NOMO-1 treated with DMSO at 0.1 percent for 48 hours (cell line): ENCODE results near the gene CRIP1.

ENCODE experiments used
- DNase-seq: peaks from one replicate; lab custom pipeline; 2025; ENCODE audit not compliant: unreplicated experiment; lab: John Stamatoyannopoulos, UW

CRIP1 gene

GRCh38 chr14:105469456-105470349 is 17.0 kb upstream of the CRIP1 start:
- no peak for DNase-seq

- no peak for DNase-seq
Observed at GRCh38 chr14:105470350-105471296, 16.1 kb upstream of the CRIP1 start.

- no peak for DNase-seq
Observed at GRCh38 chr14:105471297-105471821, 15.3 kb upstream of the CRIP1 start.

- DNase-seq = no peak
Observed at GRCh38 chr14:105471823-105472485, 14.7 kb upstream of the CRIP1 start.

GRCh38 chr14:105472486-105472991 is 14.1 kb upstream of the CRIP1 start:
- DNase-seq = no peak

GRCh38 chr14:105473033-105473676 is 13.5 kb upstream of the CRIP1 start:
- no peak for DNase-seq

- peak; percentile 16 for DNase-seq
Observed at GRCh38 chr14:105473677-105474482, 12.8 kb upstream of the CRIP1 start.

- no peak for DNase-seq
Observed at GRCh38 chr14:105474483-105475268, 12.0 kb upstream of the CRIP1 start, which contains the start of gene CRIP2. CRIP2 (plus strand) TSS chr14:105474821; CDS start chr14:105474863, 42 bp downstream.

GRCh38 chr14:105475269-105476096 is 11.2 kb upstream of the CRIP1 start:
- DNase-seq = no peak

GRCh38 chr14:105476097-105476830 is 10.4 kb upstream of the CRIP1 start:
- no peak for DNase-seq

- DNase-seq = no peak
Observed at GRCh38 chr14:105476831-105477659, 9.6 kb upstream of the CRIP1 start.

GRCh38 chr14:105477660-105478397 is 8.9 kb upstream of the CRIP1 start:
- peak; percentile 35 for DNase-seq

GRCh38 chr14:105478398-105479251 is 8.1 kb upstream of the CRIP1 start:
- no peak for DNase-seq

GRCh38 chr14:105479431-105480158 is 7.1 kb upstream of the CRIP1 start:
- no peak for DNase-seq
